KG1 (cell line): ENCODE data around the gene AREG.

Source experiments
- DNase-seq: peaks from one replicate; lab custom pipeline; 2025; lab: John Stamatoyannopoulos, UW

The AREG gene

DNA sequence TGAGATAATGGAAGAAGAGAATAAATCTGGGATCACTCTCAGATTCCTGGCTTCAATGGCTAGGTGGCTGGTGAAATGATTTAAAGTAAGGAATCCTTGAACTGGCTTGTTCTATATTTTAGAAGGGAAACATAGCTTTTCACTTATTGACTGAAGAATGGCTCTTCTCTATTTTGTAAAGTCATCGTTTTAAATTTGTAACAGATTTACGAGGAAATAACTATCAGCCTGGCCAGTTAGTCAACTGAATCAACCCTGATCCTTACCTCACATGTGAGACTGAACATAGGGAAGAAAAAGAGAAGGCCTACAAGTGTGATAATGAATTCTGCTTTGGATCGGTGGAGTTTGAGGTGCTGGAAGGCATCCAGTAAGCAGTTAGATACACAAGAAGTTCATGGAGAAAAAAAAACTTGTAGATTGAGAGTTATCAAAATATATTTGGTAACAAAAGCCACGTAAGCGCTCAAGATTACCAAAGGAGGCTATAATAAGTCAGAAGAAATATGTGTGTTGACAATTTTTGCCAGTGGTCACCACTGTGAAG lies 12.0 kb downstream of the AREG start:
- DNase-seq: no peak

DNA sequence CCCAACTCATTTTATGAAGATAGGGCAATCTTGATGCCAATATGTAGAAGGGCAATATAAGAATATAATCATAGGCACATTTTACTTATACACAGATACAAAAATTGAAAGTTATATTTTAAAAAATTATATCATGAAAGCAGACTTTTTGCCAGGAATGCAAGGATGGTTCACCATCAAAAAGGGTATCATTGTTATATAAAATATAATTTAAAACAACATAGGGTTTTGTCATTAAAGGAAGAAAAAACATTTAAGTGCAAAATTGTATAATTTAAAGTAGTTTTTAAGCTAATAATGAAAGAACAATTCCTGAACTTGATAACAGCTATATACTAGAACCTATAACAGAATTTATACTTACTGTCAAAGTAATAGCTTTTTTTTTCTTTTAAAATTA lies 15.9 kb downstream of the AREG start:
- DNase-seq: no peak

DNA sequence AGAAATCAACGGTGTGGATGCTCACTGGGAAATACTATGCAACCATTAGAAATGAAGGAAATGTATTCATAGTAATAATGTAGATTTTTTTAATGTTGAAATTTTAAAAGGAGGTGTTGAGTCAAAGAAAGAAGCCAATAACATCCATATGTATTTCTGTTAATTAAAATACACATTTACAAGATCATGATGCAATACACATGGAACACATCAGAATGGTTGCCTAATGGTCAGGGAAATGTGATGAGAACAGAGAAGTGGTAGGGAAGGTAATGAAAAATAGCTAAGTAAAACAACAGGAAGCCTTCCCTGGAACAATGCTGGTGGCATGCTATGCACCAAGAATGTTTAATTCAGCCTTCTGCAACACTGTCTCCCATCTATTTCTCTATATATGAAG lies 18.2 kb downstream of the AREG start:
- no peak for DNase-seq

DNA sequence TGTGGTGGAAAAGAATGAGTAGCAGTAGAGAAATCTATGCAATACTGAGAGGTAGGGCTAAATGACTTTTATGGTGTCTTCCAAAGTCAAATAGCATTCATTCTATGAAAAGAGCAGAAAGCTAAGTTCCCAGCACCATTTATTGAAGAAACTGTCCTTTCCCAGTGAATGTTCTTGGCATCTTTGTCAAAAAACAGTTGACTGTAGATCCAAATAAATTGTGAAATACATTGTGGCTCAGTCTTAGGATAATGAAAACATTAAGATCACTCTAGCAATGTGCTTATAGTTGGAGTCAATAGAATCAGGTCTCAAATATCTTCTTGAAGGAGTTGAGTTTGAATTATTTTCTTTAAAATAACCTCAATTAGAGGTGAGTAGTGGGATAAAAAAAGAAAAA lies 19.4 kb downstream of the AREG start:
- DNase-seq: no peak

DNA sequence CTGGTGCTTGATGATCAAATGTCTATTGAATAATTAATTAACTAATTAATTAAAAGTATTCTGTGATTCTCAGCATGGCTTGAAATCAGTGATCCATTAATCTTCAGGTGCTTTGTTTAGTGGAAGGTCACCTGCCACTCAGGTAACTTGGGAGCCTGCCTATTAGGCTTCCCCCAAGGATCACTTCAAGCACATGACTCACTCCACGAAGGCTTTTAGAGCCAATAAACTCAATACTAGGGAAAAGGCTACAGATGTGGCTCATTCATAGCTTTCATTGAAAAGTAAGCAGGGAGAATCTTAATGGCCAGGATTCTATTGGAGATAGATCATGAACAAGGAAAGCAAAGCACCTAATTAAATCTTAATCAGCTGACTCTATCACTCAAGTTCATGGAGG lies 21.3 kb downstream of the AREG start:
- no peak for DNase-seq

DNA sequence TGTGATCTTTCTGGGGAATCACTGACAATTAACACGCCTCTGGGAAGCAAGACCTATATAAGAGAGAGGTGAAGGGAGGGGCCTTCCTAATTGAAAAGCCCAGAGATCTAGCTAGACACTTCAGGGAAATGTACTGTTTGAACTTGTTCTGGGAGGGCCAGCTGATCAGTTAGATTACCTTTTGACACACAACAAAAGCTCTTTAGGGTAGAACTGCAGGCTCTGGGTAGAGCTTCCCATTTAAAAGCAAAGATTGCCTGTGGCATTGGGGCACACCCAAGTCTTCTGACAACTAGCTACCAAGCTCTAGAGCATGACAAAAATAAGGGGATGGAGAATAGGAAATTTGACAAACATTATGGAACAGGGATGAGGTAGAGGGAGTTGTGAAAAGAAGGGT lies 26.3 kb downstream of the AREG start:
- DNase-seq: no peak

DNA sequence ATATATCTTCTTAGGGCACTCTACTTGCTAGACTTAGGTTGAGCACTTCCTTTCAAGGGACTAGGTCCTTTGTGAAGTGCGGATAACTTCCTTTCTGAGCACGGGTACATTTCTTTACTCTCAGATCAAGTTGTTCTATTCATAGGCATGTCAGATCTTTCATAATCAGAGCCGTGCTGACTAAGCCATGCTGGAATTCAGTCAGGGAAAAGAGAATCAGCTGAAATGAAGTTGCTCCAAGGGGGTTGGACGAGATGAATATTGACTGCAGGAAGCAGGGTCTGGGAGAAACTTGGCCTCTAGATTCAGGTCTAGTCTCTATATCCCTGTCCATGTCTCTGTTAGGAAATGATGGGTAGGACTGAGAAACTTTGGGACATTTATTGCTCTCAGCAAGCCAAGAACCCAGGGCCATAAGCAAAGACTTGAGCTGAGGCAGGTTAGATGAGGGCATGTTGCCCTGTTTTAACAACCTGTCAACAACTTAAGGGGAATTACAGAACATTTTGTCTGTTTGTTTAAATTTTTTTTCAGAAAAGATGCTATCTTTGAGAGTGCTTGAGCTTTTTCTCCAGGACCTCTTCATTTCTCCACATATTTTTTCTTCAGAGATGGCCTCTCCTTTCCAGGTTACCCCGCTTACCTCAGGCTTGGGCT lies 28.3 kb downstream of the AREG start:
- no peak for DNase-seq

DNA sequence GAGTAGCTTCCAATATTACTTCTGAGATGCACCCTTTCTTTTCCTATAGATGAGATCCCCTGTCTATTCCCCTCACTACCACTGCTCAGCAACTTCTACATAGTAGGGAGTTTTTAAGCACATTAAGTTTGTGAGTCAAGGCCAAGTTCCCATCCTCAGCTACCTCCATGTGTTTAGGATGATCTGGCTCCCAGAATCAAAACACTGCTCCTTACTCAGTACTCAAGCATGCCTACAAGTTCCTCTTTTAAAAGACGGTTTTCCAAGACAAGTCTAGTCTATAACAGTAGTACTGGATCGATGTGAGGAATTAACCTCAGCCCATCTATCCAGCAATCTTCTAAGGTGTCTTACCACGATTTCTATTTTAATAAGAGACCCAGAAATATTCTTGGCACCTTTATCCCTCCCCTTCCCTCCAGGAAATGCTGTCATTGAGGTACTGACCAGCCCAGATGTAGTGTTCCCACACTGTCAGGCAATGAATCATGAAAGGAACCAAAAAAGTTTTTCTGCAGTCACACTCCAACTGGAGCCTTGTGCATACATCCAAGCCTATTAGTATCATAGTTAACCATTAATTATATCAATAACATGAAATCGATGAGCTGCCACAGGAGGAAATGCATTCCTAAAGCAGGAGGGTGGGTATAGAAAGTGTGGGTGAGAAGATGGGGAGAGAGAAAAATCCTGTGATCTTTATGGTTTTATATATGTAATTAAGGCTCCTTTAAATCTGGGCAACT lies 29.6 kb downstream of the AREG start:
- DNase-seq: no peak

DNA sequence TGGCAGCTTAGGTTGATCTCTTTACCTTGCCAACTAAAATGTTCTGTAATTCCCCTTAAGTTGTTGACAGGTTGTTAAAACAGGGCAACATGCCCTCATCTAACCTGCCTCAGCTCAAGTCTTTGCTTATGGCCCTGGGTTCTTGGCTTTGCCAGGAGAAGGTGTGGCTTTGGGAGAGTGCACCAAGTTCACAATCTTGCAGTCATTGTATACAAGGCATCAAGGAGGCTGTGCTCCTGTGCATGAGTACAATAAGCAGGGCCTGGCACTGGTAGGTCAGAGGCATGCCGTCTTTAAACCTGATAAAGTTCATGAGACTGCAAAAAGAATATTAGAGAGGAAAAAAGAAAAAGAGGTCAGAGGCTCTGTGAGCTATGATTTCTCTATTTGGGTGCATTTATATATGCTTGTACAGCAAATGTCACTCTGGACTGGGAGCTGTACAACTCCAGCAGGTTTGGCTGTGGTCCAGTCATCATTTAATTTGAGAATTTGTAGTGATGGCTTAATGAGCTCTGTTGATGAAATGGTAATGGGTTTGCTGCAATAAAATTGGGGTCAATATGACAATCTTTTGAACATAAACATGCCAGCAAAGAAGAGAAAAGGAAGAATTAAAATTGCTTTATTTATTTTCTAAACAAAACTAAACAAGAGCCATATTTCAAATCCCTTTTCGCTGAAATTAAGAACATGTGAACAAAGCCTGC lies 30.3 kb downstream of the AREG start:
- no peak for DNase-seq

DNA sequence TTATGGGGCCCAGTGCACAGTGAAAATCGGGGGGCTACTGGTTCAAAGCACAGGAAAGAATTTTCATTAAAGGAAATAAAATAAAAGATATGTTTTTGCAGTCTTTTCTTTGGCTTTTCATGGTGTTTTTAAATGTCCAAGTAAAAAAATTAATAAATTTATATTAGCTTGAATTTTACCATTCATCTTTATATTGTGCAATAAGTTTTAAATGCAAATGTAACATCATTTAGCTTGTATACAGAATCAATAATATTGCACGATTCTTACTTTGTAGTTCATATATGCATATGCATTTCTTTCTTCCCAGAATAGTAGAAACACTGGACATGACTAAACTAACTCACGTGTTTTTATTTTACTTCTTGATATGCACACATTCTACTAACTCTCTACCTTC lies 31.0 kb downstream of the AREG start:
- DNase-seq: no peak

DNA sequence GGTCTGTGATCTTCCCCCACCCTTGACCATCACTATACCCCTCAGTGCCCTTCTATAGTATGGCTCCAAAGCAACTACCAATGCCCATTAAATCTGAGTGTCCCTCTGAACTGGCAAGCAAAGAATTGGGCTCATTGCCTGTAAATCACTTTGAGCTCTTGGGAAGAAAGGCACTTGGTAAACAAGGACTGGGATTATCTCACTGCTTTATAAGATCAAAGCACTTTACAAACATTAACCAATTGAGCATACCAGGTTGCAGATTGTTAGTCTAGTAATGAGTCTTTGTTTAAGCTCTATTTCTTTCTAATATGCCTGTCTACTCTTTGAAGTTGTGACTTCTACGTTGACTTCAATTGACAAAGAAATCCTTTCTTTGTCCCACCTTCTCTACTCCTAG lies 34.1 kb downstream of the AREG start:
- DNase-seq: no peak

DNA sequence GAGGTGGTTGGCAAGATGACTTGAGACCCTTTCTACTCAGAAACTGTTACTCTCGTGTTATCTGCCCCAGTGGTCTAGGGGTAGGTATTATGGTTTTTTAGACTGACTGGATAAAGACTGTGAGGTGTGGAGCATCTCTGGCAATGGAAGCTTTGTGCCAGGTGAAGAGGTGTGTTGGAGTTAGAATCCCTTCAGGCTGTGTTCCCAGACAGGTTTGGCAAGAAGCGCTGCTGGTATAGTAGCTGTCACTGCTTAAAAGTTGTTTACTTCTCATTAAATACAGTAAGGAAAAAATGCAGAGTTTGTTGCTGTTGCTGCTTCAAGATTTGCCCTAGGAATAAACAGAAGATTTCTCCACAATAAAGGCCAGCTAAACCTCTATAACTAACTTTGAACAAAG lies 35.3 kb downstream of the AREG start:
- no peak for DNase-seq

DNA sequence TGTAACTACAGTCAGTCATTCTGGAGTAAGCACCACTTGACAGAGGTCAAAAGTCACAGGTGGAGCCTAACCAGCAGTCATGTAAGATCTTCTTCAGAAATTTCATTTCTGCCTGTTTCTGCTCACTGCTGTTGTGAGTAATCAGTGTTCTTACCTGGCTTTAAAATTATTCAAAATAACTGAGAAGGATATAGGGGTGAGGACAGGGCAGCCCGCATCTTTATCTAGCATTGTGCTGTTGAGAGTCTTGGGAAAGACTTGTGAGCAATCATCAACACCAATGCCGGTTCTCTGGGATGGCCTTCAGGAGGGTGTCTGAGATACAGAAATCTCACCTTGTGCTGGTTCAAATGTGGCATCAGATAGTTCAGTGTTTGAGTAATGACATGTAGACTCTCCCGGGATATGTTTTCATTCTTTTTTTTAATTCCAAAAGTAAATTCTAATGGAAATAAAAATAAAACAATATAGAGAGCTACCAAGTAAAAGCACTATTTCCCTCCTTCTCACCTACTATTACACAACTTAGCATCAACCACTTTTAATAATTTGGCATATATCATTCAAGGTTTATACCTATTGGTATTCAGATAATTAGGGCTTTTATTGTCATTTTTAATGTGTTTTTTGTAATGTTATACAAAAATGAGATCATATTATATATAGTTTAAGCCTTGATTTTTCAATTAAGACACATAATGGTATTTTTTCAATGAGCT lies 37.1 kb downstream of the AREG start:
- no peak for DNase-seq

DNA sequence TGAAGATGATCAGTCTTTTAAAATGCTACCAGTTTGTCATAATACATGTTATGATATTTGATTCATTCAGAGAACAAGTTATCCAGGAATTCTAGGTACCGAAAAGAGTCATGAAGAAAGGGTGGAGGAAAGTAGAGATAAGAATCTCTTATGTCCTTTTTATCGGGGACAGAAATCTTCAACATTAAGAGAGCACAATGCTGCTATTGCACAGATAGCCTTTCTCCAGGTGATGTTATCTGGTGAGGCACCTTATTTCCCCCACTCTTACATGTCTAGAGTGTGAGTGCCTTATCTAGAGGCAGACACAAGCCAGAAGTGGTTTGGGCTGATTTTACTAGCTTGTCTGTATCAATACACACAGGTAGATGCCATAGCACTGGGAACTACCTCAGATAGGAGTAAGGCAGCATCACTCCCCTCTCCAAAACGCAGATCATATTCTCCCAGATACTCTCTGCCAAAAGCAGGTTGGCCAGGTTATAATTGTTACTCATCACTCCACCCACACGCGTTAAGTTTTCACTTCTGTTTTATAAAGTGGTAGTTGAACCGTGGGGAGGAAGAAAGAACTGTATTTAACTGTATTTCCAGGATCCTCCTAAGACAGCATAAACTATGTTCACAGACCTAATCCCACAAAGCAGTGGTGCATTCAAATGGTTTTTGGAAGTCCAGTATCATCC lies 38.4 kb downstream of the AREG start:
- DNase-seq: no peak

DNA sequence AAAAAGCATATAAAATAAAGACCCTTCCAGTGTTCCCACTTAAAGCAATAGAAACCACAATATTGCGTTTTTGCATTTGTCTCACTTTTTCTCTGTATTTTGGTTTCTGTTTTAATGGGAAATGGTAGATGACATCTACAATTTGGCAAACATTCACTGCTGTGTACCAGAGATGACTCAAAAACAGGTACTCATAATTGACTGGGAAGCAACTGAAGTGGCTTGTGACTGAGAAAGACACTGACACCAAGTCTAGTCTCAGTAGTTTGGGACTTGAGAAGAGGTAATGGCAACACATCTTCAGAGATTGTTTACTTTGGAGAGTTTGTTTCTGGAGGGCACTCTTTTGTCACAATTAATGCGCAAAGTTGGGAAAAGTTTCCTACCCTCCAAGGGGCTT lies 42.0 kb downstream of the AREG start:
- DNase-seq: no peak

DNA sequence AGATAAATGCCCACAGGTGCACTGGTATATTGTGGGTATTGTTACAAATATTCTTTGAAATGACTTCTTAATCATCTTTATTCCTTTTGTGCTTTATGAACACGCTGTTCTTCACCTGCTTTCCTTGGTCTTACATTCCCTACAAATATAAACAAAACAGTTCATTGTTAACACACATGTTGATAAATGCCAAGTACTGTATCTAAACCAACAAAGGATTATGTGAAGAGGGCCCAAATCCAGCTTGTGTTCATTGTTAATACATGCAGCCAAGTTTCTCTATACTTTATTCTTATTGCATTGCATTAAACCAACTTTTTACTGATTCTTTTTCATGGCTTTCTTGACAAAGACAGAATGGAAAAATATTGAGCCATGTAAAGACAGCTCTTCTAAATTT lies 42.8 kb downstream of the AREG start:
- no peak for DNase-seq

DNA sequence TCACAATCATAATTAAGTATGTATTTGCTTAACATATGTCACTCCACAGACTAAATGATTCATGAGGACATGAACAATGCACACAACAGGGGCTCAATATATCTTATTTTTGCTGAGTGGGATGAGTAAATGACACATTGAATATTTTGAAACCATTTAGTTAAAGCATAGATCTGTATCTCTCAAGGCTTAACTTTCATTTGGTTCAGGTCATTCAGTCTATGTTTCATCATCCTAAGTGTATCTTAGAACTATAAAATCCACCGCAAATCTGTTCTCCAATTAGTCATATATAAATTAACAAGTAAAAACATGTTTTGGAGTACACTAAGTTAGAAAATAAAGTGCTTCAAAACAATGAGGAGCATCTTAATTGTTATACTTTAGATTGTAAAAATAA lies 45.8 kb downstream of the AREG start:
- no peak for DNase-seq

DNA sequence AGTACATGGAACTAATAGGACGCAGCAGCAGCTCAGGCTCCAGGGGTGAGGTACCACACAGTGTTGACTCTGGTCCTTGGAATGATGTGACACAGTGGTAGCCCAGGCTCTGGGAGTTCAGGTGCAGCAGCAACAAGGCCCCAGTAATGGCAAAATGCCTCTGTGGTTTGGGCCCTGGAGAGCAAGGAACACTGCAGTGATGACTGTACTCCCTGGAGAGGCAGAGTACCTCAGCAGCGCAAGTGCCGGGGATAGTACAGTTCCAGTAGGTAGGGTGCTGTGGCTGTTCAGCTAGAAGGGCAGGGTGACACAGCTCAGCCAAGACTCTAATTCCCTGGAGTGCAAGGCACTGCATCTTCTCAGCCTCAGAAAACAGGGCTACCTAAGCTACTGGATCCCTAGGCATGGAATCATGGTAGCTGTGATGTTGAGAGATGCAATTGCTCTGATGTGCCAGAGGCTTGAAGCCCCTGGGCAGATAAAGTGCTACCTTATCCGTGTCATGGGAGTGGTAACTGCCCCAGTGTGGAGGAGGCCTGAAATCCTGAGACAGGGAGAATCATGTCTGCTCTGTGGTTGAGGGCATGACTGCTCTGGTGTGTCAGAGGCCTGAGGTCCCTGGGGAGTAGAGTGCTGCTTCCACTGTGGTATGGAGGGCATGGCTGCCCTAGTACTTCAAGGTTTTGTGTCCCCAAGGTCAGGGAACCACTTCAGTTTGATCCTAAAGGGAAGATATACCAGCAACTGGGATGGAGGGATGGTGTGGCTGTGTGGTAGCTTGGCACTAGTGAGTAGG lies 55.2 kb downstream of the AREG start:
- DNase-seq: no peak

DNA sequence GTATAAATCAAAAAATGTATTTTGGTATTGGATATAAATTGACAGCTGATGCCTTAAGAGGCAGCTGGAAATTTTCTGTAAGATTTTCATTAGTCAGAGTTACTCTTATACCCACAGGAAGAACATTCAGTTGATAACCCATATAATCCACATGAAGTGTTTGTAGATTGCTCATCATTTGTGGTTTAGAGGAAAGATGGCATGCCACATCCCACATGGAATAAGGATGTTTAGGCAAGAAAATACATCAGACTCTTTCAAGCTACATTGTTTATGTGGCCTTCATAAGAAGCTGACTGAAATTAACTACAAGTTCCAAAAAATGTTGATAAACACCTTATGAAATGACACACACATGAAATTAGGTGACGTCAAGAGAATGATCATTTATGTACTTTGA lies 56.6 kb downstream of the AREG start:
- no peak for DNase-seq

DNA sequence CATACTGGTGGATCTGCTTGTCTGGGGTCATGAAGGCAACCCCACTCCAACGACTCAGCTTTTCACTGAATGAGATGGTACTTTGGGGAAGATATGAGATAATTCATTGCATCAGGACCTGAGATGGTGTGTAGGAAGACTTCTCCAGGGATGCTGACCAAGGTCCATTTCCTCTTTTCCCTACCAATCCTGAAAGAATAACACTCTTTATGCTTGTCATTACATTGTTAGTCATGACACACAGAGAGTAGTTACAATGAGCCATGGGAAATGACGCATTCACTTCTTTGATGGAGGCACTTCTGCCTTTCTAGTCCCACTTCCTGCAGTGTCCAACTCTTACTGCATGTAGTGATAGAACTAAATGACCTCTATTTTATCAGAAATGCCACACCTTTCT lies 58.6 kb downstream of the AREG start:
- no peak for DNase-seq

DNA sequence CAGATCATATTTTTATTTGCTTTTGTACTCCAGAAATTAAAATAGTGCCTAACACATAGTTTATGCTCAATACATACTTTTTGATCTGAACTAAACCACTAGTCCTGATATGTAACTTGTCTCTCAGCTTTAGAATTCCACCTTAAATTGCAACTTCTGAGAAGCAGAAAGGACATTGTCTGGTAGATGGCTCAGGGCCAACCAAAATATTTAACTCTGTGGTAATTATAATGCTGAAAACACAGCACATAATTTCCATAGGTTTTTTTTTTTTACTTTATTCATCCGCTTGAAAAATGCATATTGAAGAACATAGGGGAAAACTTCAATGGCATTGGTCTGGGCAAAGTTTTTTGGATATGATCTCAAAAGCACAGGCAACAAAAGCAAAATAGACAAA lies 59.3 kb downstream of the AREG start:
- no peak for DNase-seq
